ENCODE data around the gene WWC2.

The WWC2 gene

DNA sequence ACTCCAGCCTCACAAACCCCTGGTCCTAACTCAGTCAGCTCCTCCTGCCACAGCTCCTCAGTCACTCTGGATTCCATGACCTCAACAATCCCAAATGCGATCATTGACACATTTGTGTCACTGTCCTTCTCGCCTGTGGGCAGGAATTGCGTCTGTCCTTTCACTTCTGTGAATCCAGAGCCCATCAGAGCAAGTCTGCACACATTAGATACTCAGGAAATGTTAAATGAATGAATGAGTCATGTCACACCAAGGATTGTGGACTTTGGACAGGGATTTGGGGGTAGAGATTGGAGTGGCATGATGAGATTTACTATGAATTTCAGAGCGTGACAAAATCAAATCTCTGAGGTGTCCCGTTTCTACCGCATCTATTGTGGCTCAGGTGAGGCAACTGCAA is 234.9 kb downstream of the WWC2 start:
- Histone ChIP-seq H3K27ac (no peak overlapping the region), H3K36me3 (no peaks in the 10 kb centered on the region), H3K27me3 (ENCODE audit: insufficient read depth, low read depth, severe bottlenecking) (no peaks in the 10 kb centered on the region), H3K9me3 (ENCODE audit: severe bottlenecking) (no peaks in the 10 kb centered on the region), H3K4me3 (ENCODE audit: low read depth, low read length) (no peak overlapping the region)
- DNase-seq: no peak
- TF ChIP-seq, protein P1, sequence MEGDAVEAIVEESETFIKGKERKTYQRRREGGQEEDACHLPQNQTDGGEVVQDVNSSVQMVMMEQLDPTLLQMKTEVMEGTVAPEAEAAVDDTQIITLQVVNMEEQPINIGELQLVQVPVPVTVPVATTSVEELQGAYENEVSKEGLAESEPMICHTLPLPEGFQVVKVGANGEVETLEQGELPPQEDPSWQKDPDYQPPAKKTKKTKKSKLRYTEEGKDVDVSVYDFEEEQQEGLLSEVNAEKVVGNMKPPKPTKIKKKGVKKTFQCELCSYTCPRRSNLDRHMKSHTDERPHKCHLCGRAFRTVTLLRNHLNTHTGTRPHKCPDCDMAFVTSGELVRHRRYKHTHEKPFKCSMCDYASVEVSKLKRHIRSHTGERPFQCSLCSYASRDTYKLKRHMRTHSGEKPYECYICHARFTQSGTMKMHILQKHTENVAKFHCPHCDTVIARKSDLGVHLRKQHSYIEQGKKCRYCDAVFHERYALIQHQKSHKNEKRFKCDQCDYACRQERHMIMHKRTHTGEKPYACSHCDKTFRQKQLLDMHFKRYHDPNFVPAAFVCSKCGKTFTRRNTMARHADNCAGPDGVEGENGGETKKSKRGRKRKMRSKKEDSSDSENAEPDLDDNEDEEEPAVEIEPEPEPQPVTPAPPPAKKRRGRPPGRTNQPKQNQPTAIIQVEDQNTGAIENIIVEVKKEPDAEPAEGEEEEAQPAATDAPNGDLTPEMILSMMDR (IDR thresholded peaks at IDR 0.05; ENCODE audit: low read depth, low read length): no peak

DNA sequence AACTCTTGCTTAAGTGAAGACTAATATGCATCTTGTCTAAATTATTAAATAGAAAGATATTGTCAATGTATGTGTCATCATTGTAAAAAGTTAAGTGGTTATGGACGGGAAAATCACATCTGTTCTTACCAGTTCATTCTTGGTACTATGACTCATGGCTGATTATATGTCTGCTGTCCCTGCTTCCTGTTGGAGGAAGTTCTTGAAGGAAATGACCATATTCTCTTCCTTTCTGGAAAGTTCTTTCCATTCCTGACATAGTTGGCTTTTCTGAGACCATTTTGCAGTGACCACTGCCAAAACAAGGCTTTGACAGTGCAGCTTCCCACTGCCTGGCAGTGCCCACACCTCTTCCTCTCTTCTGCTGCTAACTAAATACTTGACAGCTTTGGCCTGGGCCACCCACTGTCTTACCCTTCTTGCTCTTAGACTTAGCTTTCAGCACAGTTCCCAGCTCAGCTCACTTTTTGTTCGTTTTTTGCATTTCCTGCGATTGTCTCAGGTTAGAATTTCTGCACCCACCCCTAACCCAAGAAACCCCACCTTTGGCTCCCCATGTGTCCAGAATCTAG is 236.4 kb downstream of the WWC2 start:
- Histone ChIP-seq H3K4me3 (ENCODE audit: low read depth, low read length) (no peak overlapping the region), H3K9me3 (ENCODE audit: severe bottlenecking) (no peaks in the 10 kb centered on the region), H3K36me3 (no peaks in the 10 kb centered on the region), H3K27me3 (ENCODE audit: insufficient read depth, low read depth, severe bottlenecking) (no peaks in the 10 kb centered on the region), H3K27ac (no peak overlapping the region)
- TF ChIP-seq, protein P1 (IDR thresholded peaks at IDR 0.05; ENCODE audit: low read depth, low read length): no peak
- DNase-seq: no peak

DNA sequence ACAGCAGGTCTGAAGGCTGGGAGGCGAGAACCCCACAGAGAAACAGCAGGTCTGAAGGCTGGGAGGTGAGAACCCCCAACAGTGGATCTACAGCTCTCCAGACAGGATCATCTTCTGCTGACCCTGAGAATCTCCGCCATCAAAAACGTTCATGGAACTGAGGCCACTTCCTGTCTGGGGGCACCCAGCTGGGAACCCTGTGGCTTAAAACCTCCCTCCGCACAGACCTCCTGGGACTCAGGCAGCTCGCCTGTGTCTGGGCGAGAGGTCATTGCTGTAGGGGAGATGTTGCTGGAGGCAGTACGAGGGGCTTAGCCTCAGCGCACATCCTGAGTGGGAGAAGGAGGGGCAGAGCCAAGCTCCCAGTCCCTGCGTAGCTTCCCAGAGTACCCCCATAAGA is 238.3 kb downstream of the WWC2 start:
- Histone ChIP-seq H3K36me3 (no peaks in the 10 kb centered on the region), H3K4me3 (ENCODE audit: low read depth, low read length) (no peak overlapping the region), H3K27ac (no peak overlapping the region), H3K9me3 (ENCODE audit: severe bottlenecking) (no peaks in the 10 kb centered on the region), H3K27me3 (ENCODE audit: insufficient read depth, low read depth, severe bottlenecking) (no peaks in the 10 kb centered on the region)
- TF ChIP-seq, protein P1 (IDR thresholded peaks at IDR 0.05; ENCODE audit: low read depth, low read length): no peak
- DNase-seq: no peak

DNA sequence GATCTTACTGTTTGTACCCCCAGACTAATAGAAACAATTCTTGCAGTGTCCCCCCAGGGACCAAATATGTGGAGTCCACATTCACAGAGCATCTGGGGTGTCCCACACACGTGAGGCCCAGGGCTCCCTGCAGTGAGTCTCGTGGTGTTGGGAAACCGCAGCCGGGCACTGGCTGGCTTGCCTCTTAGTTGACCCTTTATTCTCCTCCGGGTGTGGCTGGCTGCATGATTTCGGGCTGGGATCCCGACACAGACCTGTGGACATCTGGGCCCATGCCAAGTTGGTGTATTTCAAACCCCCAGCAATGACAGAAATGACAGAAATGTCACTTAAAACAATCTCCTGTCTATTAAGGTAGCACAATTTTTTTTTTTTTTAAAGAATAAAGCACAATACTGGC is 238.8 kb downstream of the WWC2 start:
- no peak for DNase-seq
- Histone ChIP-seq H3K9me3 (ENCODE audit: severe bottlenecking) (no peaks in the 10 kb centered on the region), H3K27ac (no peak overlapping the region), H3K27me3 (ENCODE audit: insufficient read depth, low read depth, severe bottlenecking) (no peaks in the 10 kb centered on the region), H3K36me3 (no peaks in the 10 kb centered on the region), H3K4me3 (ENCODE audit: low read depth, low read length) (no peak overlapping the region)
- TF ChIP-seq, protein P1 (IDR thresholded peaks at IDR 0.05; ENCODE audit: low read depth, low read length): no peak

DNA sequence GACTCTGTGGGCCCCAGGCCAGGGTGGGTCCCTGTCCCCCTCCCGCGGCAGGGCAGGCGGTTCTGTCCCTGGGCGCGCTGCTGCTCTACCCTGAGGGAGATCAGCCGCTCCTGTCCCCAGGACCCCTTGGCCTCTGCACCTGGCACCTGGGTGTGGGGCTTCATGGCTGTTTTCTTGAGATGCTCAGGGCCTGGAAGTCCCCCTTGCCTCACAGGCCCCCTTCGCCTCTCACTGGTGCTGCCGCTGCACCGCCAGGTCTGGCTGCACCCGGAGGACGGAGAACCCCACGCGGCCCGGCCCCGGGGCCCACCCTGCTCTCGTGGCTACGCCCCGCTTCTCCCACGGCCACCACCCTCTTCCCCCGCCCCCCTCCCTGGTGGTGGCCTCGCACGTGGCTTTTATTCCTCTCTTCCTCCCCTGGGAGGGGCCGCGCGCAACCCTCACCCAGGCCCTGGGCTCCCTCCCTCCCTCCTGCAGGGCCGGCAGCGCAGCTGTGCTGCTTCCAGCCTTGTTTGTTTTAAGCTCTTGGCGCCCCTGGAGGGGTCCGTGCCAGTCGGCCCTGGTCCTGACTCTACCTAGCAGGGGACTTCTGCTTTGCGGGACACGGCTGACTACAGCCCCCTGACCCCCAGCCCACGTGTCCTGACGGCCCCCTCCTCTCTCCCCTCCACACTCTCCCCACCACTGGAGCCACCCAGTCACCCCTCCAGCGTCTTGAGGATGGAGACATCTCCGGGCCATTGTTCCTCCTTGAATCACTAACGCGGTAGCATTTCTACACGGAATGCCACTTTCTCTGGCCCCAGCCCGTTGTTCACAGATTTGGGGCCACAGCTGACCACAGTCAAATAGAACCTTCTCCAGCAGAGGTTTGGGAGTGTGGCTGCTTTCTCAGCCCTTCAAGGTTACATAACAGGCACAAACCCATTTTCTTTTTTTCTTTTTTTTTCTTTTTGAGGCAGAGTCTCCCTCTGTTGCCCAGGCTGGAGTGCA is 243.8 kb downstream of the WWC2 start:
- Histone ChIP-seq H3K27me3 (ENCODE audit: insufficient read depth, low read depth, severe bottlenecking) (no peaks in the 10 kb centered on the region), H3K4me3 (ENCODE audit: low read depth, low read length) (no peak overlapping the region), H3K27ac (no peak overlapping the region), H3K9me3 (ENCODE audit: severe bottlenecking) (no peaks in the 10 kb centered on the region), H3K36me3 (no peaks in the 10 kb centered on the region)
- TF ChIP-seq, protein P1 (IDR thresholded peaks at IDR 0.05; ENCODE audit: low read depth, low read length): no peak
- DNase-seq: no peak
